Measurements from ENCODE around the gene KAZN.

Gene KAZN

DNA sequence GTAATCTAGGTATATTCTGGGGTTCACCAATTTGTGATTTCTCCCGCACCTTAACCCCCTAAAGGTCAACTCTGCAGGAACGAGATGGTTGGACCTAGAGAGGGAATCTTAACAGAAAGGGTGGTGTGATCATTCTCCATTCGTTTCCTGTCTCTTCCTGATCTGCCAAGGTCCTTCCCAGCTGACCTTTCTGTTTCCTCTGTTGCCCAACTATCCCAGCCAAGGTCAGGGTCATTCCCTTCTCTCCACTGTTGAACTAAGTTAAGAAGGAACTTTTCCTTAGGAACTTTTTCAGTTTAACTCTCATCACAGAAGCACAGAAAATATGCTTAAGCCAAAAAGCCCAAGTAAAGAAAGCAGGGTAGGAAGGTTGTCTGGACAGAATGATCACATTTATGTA, 49.3 kb downstream of the KAZN start:
- TF ChIP-seq, protein P1, sequence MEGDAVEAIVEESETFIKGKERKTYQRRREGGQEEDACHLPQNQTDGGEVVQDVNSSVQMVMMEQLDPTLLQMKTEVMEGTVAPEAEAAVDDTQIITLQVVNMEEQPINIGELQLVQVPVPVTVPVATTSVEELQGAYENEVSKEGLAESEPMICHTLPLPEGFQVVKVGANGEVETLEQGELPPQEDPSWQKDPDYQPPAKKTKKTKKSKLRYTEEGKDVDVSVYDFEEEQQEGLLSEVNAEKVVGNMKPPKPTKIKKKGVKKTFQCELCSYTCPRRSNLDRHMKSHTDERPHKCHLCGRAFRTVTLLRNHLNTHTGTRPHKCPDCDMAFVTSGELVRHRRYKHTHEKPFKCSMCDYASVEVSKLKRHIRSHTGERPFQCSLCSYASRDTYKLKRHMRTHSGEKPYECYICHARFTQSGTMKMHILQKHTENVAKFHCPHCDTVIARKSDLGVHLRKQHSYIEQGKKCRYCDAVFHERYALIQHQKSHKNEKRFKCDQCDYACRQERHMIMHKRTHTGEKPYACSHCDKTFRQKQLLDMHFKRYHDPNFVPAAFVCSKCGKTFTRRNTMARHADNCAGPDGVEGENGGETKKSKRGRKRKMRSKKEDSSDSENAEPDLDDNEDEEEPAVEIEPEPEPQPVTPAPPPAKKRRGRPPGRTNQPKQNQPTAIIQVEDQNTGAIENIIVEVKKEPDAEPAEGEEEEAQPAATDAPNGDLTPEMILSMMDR (IDR thresholded peaks at IDR 0.05; ENCODE audit: insufficient read depth, low read length, poor library complexity, severe bottlenecking): no peak
- DNase-seq (ENCODE audit: extremely low read depth, insufficient read length): no peak
- Histone ChIP-seq H3K36me3 (ENCODE audit: control insufficient read depth, insufficient read depth, low read length) (no peaks in the 10 kb centered on the region), H3K4me3 (replicated peaks; ENCODE audit: low read depth, low read length) (no peak overlapping the region), H3K27me3 (replicated peaks; ENCODE audit: control insufficient read depth, insufficient read depth, low read length) (no peaks in the 10 kb centered on the region)

DNA sequence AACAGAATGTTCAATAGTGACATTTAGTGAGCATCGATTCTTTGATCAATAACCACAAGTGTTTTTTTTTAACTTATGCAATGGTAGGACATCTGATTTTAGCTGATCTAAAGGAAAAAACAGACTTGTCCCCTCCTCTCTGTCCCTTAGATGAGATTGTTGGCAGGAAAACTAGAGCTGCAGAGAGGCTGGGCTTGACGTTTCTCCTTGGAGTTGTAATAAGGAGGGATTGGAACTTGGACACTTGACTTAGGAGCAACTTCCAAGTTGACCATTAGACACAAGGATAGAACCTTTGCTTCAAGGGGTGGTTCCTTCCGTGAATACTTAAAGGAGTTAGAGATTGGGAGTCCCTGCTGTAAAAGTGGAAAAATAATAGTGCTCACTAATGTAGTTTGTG, 49.9 kb downstream of the KAZN start:
- Histone ChIP-seq H3K36me3 (ENCODE audit: control insufficient read depth, insufficient read depth, low read length) (no peaks in the 10 kb centered on the region), H3K27me3 (replicated peaks; ENCODE audit: control insufficient read depth, insufficient read depth, low read length) (no peaks in the 10 kb centered on the region), H3K4me3 (replicated peaks; ENCODE audit: low read depth, low read length) (no peak overlapping the region)
- TF ChIP-seq, protein P1 (IDR thresholded peaks at IDR 0.05; ENCODE audit: insufficient read depth, low read length, poor library complexity, severe bottlenecking): no peak
- no peak for DNase-seq (ENCODE audit: extremely low read depth, insufficient read length)

DNA sequence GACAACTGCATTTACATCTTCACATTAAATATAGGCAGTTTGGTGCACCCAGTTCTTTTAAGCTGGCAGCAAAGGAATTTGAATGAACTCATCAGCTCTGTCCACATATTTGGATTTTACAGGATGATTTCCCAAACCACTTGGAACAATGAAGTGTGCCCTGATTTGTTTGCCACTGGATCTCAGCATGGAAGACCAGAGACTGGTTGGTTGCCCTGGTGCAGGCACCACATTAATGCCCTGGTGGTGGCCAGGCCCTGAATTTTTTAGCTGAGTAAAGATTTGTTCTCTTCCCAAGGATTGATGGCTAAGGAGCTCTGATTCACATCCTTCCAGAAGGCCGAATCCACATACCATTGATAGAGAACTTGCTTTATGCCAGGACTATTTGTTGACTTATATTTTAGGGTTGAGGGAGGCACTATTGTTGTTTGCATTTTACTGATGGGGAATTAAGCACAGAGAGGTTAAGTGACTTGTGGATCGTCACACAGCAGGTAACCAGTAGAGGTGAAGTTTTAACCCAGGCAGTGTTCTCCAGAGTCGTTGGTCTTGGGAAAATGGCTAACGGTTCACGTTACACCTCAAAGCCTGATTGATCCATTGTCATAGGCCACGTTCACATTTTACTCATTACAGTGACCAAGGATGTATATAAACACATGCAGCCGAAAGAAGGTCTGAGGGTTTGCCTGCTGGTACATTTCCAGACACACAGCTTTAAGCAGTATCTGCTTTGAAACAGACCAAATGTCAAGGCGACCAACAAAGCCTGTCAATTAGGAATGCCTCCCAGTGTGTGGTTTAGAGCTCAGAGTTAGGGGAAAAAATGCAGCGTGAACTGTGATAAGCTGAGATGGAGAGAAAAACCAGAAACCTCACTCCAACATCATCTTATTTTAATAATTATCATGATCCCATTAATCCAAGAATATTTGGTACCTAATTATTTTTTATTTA, 50.7 kb downstream of the KAZN start:
- Histone ChIP-seq H3K27me3 (replicated peaks; ENCODE audit: control insufficient read depth, insufficient read depth, low read length) (no peaks in the 10 kb centered on the region), H3K4me3 (replicated peaks; ENCODE audit: low read depth, low read length) (no peak overlapping the region), H3K36me3 (ENCODE audit: control insufficient read depth, insufficient read depth, low read length) (no peaks in the 10 kb centered on the region)
- TF ChIP-seq, protein P1 (IDR thresholded peaks at IDR 0.05; ENCODE audit: insufficient read depth, low read length, poor library complexity, severe bottlenecking): no peak
- DNase-seq (ENCODE audit: extremely low read depth, insufficient read length): no peak

DNA sequence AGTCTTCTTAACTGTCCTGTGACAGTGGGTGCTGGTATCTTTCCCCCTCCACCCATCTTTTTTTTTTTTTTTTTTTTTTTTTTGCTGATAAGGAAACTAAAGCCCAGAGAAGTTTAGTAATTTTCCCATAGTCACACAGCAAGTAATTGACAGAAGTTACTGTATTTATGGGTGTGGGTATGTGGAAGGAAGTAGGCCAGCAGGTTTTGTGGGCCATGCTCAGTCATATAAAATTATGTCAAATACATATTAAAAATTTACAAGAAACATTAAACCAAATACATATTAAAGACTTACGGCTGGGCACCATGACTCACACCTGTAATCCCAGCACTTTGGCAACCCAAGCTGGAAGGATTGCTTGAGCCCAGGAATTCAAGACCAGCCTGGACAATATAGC, 51.5 kb downstream of the KAZN start:
- TF ChIP-seq, protein P1 (IDR thresholded peaks at IDR 0.05; ENCODE audit: insufficient read depth, low read length, poor library complexity, severe bottlenecking): no peak
- DNase-seq (ENCODE audit: extremely low read depth, insufficient read length): no peak
- H3K27me3 ChIP-seq (replicated peaks; ENCODE audit: control insufficient read depth, insufficient read depth, low read length): no peaks in the 10 kb centered on the region
- H3K36me3 ChIP-seq (ENCODE audit: control insufficient read depth, insufficient read depth, low read length): no peaks in the 10 kb centered on the region
- no peak overlapping the region for H3K4me3 ChIP-seq (replicated peaks; ENCODE audit: low read depth, low read length)

DNA sequence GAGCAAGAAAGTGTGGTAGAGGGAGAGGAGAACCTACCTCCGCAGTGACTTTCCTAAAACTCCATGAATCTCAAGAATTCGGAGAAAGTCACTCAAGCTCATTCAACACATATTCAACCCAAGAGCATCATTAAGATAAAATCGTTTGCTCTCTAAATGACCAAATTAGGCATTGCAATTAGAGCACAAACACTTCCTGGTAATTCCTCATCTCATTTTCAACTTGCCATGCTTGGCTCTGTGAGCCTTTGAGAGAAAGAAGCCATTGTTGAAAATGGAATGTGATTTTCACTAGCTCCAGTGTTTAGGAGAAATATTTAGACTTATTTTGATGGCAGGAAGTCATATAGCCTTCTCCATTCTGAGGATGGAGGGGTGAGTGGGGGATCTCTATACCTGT, 52.5 kb downstream of the KAZN start:
- TF ChIP-seq, protein P1 (IDR thresholded peaks at IDR 0.05; ENCODE audit: insufficient read depth, low read length, poor library complexity, severe bottlenecking): no peak
- no peaks in the 10 kb centered on the region for H3K27me3 ChIP-seq (replicated peaks; ENCODE audit: control insufficient read depth, insufficient read depth, low read length)
- no peak for DNase-seq (ENCODE audit: extremely low read depth, insufficient read length)
- no peak overlapping the region for H3K4me3 ChIP-seq (replicated peaks; ENCODE audit: low read depth, low read length)
- H3K36me3 ChIP-seq (ENCODE audit: control insufficient read depth, insufficient read depth, low read length): no peaks in the 10 kb centered on the region
